Measurements from ENCODE around the gene ABR.
"Not testable (repeated sequence)": the region's sequence is repeated elsewhere in the genome, so short reads cannot be mapped to it uniquely, and the experiment has no call there.

ABR gene

DNA sequence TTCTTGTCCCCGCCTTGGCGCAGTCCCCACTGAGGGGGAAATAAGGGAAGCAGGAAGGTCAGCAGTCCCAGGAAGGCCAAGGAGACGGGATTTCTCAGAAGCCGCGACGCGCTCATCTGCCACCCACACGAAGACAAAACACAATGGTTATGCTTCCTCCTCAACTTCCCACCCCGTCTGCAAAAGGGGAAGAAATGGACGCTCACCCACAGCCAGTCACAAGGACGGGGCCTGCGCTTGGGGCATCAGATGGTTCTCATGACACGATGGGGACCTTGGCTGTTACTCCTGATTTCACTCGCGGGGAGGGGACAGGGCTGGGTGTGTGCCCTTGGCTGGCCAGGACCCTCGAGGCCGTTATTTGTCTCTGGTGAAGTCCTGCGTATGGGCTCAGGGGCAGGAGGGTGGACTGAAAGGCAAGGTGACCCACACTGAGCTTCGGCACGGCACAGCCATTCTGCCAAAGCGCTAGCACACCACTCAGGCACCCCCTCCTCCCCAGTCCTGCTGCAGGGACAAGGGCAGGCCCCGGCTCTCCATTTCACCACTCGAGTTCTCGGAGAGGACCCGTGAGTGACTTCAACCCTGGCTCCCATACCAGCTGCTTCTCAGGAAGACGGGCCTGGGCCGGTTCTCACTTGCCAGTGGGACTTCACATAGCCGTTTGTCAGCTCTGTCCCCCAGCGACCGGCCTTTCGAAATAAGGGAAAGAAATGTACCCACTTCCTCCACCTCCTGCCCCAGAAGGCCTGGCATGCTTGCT lies 84.5 kb downstream of the ABR start:
- DNase-seq (ENCODE audit: low read depth): no peak

DNA sequence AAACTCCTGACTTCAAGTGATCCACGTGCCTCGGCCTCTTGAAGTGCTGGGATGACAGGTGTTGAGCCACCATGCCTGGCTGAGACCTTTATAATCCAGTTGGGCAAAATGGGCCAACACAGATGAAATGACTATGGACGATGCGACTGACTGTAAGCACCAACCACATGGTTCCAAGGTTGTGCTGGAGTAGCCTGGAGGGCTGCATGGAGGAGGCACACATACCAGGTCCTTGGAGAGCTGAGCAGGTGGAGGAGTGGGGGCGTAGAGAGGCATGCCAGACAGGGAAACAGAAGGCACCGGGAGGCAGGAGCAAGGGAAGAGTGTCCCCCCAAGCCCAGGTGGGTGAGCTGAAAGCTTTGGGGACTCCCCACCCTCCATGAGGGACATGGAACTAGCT lies 85.2 kb downstream of the ABR start:
- DNase-seq (ENCODE audit: low read depth): no peak

DNA sequence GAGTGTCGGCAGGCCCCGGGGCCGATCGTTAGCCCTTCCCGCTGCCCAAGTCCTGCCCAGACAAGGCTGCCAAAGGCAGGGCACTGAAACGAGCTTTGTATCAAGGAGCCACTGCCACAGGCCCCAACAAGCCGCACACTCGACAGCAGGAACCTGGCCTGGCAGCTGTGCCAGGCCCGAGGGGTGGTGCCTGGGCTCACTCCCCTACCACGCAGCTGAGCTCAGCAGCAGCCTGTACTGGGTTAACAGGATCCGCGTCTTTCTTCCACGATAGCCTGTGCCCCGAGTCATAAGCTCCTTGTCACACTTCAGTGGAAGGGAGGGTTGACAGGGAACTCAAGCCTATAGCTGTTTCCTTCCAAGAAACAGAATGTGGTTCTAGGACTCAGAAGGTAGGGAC lies 87.9 kb downstream of the ABR start:
- no peak for DNase-seq (ENCODE audit: low read depth)

DNA sequence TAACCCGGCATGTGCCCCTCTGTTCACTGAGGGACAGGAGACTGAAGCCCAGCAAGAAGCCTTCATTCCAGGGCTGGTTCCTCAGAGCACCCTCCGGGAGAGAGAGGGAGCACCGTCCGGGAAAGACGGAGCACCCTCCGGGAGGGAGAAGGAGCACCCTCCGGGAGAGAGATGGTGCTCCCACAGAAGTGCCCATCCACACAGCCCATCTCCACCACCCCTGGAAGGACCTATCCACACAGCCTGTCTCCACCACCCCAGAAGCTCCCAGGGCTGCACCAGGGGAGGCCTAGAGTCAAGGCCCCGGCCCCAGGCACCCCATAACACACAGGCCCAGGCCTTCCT lies 88.6 kb downstream of the ABR start:
- DNase-seq (ENCODE audit: low read depth): no peak

DNA sequence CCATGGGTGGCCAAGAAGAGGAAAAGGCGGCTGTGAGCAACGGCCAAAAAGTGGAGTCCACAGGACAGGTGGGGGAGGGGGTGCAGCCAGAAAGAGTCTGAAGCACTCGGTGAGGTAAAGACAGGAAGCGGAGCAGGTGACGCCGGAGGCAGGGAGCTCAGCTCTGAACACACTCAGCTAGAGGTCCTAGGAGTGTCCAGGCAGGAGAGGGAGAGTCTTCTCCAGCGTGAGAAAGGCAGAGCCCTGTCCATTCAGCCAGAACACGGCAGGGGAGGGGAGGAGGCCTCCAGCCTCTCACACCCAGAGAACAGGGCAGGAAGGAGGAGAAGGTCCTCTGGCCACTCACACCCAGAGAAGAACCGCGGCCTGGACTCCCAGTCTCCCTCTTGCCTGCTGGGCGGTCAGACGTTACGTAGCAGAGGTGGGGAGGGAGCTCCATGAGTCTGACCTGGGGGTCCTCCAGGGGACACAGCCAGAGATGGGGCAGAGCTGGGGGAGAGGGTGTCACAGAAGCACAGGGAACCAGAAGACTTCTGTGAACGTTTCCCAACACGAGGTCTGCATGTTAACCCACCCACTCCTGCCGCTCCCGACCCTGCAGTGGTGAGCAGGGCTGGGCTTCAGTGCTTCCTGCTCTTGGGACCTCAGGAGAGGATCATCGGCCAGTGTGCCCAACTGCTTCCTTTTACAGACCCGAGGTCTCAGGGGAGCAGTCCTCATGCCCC lies 89.2 kb downstream of the ABR start:
- no peak for DNase-seq (ENCODE audit: low read depth)

DNA sequence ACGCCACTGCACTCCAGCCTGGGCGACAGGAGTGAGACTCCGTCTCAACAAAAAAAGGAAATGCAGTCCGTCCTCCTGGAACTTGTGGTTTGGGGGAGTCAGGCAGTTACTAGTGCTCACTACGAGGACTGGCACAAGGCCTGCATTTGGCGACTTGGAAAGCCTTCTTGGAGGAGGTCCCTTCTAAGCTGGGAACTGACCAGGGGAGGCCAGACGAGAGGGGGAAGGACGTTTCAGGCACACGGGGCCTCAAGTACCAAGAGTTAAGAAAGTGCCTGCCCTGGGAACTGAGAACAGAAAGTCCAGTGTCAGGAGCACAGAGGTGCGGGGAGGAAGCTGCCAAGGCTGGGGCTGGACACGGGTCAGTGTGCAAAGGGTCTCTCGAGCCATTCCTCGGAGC lies 89.9 kb downstream of the ABR start:
- DNase-seq (ENCODE audit: low read depth): no peak

DNA sequence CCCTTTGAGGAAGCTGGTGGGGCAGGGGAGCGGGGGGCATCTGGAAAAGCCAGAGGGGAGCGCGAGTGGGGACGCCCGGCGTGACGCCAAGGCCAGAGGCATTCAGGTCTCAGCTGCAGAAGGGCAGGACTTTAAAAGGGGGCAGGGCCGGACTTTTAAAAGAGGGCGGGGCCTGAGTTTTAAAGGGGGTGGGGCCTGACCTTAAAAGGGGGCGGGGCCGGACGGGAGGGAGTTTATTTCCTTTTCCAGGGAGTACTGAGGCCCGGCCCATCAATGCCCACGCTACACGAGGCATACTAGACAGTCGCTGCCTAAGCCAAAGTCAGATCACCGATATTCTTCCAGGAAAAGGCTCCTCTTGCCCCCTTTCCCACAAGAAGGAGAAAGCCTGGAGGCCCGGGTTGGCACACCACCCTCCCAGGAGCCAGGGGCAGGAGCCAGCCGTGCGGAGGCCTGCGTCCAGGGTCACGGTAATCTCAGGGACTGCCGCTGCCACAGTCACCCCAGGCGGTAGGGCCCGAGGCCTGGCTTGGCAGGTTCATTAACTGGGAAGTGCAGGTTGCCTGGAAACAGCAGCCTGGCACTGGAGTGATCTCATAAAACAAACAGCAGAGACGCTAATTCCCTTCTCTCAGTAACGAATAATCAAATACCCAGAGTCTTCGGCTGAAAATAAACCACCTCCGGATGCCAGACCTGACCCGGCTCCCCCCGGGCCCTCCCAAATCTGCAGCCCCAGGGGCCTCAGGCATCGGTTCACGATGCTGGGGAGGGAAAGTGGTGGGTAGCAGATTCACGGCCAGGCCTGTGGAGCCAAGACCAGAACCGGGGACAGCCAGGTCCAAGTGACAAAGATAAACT lies 92.2 kb downstream of the ABR start:
- DNase-seq (ENCODE audit: low read depth): no peak

DNA sequence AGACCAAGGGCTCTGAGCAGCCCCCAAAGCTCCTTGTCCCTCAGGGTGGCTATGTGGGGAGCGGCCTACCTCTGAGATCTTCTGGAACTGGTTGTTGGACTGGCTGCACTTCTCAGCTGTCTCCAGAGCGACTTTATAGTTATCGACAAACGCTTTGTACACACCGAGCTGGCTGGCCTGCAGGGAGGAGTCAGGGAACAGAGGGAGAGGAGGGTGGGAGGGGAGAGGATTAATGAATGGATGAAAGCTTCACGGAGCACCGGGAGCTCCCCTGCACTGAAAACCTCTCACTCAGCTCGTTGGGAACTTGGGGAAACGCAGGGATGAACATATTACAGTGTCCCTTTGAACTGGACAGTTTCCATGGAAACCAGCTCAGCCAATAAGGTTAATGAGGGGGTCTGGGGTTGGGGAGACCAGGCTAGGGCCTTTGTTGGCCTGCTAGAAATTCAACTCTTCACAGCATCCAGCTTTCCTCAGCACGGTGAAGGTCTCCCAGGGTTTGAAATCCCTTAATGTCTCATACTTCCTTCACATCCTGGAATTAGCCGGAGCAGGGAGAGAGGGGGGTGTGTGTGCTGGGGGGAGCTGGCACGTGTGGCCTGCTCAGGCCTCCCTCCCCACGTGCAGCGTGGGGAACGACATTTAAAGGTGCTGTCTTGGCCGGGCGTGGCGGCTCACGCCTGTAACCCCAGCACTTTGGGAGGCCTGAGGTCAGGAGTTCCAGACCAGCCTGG lies 96.2 kb downstream of the ABR start:
- no peak for DNase-seq (ENCODE audit: low read depth)

DNA sequence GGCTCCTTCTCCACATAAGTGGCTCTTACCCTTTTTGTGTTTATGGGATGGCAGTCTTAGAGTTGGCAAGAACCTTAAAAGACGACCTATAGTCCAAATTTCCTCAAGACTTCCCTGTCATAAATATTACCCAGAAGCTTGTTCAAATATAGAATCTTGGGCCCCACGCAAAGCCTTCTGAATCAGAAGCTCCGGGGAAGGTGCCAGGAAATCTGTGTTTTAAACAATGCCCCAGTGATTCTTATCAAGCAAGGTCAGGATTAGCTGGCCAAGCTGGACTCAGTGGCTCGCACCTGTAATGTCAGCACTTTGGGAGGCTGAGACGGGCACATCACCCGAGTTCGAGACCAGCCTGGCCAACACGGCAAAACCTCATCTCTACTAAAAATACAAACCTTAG lies 97.2 kb downstream of the ABR start:
- DNase-seq (ENCODE audit: low read depth): no peak

DNA sequence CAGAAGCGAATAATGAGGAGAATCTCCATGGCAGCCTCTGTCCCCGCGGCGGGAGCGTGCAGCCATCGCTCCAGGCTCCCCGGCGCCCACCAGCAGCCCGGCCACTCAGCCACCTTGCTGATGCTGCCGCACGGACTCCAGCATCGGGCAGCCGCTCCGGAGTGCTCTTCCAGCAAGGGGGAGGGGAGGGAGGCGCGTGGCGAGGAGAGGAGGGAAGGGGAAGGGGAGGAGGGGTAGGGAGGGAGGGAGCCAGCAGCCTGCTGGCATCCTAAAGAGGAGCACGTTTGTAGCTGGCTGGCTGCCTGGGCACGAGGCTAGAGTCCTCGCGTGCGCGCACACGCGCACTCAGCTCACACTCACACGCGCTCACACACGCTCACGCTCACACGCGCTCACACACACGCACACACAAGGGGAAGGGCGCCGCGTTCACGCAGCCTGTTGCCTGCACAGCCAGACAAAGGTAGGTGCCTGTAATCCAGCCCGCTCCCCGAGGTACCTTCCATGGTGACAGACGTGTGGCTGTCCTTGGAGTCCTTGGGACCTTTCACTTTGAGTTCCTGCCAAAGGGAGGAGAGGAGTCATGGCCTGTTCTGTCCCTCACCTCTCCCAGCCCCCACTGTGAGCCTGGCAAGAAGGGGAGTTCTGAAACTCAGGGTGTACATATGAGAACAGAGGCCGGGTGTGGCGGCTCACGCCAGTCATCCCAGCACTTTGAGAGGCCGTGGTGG lies 100.8 kb downstream of the ABR start:
- no peak for DNase-seq (ENCODE audit: low read depth)

DNA sequence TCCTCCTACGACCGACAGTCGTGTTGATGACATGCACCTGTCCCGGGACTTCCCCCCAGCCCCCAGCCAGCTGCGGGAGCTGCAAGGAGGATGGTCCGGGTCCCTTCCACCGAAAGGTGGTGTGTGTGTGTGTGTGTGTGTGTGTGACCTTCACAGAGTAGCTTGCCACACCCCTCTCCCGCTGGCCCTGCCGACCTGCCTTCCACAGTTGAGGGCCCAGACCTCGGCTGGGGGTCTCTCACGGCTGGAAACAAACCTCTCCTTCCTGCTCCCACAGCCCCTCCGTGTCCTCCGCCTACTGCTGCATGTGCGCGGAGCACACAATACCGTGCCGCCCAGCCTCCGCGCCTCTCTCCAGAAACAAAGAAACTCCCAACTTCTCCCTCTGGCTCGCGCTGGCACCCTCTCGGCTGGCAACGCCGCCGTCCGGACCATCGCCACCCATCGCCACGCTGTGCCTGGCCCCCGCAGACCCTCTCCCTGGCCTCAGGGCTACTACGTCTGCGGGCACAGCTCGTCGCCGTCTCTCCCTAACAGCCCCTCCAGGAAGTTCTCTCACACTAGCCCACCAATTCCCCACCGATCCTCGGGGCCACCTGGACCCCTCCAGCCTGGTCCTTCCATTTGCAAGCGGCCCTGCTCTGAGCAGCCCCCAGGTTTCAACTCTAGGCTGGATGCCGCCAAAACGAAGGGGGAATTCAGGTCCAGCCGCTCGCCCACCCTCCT lies 101.6 kb downstream of the ABR start:
- DNase-seq (ENCODE audit: low read depth): no peak

DNA sequence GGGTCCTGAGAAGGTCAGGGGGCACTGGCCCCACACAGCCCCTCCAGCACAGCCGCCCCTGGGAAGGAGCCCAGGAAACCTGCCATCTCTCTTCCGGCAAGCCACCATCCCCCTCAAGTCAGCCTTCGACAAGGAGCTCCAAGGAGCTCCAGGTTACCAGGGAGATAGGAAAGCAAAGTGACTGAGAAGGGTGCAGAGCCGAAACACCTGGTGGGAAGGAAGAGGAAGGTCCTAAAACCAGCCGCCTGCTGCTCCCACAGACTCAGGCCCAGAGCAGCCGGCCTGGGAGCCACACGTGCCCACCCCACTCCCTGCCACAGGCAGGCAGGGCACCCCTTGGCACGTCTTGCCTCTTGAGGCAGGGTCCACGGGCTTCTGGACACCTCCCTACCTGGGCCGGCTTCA lies 102.2 kb downstream of the ABR start:
- DNase-seq (ENCODE audit: low read depth): no peak

DNA sequence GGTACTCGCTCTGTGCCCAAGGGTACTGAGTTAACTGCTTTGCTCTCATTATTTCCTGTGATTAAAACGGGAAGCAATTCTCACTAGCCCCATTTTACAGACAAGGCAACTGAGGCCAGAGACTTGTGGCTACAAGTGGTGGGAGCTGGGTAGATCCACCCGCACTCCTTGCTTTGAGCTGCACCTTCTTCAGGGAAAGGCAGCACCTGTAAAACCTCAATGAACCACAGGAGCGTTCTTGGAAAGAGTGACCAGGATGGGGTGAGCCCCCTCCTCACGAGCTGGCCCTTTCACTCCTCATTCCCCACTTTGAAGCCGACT lies 102.8 kb downstream of the ABR start:
- no peak for DNase-seq (ENCODE audit: low read depth)

DNA sequence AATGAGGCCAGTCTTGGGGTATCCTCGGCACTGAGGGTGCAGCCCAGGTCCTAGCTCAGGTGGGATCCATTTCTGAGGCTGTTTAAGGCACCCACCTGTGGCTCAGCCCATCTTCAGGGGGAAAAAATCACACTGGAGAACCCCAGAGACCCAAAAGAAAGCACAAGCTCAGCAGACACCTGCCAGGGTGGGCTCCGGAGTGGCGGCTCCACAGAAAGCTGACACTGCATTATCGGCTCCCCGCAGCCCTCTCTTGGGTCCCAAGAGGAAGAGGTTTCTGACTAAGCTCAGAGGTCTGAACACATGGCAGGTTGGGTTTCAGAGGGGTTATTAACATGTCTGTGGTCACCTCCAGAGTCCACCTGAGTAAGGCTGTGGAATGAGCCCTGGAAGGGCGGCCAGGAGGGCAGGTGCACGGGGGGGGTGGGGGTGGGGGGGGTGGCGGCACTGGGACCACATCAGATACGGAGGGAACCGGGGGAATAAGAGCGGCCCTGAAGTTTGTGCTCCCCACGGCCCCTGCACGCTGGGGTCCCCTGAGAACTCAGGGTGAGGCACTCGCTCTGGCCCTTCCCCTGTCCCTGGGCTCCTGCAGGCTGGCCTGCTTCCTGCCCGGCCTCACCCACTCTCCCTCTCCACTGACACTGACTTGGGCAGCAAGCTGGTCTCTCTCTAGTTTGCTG lies 103.3 kb downstream of the ABR start:
- no peak for DNase-seq (ENCODE audit: low read depth)

DNA sequence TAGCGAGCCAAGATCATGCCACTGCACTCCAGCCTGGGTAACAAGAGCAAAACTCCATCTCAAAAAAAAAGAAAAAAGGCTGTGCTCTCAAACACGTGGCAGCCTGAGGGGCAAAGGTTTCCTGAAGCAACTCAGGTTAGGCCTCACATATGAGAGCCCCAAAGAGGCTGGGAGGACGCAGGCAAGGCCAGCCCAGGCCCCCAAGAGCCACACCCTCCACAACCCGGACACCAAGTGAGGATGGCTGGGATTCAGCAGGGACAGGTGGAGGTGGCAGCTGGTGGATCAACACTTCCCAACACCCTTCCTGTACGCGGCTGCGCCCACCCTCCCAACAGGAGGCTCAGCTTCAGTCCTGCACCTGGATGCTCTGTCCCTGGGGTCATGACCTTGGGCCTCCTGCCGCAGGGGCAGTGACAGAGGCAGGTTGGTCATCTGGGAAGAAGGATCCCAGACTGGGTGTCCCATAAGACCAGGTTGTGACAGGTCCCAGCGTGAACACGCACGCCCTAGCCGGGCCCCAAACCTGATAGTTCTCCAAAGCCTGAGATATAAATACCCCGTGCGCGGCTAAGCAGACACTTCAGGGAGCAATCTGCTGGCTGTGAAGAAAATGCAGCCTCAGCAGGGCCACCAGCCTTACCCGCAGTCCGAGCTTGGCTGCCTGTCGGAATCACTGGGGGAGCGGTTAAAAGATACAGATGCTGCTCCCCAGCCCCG lies 104.7 kb downstream of the ABR start:
- no peak for DNase-seq (ENCODE audit: low read depth)

DNA sequence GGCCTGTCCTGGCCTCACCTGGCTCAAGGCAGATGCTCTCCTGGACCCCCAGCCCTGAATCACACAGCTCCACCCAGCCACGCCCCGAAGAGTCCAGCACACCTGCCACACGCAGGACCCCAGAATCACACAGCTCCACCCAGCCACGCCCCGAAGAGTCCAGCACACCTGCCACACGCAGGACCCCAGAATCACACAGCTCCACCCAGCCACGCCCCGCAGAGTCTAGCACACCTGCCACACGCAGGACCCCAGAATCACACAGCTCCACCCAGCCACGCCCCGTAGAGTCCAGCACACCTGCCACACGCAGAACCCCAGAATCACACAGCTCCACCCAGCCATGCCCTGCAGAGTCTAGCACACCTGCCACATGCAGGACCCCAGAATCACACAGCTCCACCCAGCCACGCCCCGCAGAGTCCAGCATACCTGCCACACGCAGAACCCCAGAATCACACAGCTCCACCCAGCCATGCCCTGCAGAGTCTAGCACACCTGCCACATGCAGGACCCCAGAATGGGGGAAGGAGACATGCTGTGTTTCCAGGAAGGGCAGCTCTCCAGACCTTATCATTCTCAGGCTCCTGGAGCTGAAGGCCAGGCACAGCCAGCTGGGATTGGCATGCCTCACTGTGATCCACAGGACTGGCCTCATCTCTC lies 105.7 kb downstream of the ABR start:
- DNase-seq (ENCODE audit: low read depth): not testable (repeated sequence)

DNA sequence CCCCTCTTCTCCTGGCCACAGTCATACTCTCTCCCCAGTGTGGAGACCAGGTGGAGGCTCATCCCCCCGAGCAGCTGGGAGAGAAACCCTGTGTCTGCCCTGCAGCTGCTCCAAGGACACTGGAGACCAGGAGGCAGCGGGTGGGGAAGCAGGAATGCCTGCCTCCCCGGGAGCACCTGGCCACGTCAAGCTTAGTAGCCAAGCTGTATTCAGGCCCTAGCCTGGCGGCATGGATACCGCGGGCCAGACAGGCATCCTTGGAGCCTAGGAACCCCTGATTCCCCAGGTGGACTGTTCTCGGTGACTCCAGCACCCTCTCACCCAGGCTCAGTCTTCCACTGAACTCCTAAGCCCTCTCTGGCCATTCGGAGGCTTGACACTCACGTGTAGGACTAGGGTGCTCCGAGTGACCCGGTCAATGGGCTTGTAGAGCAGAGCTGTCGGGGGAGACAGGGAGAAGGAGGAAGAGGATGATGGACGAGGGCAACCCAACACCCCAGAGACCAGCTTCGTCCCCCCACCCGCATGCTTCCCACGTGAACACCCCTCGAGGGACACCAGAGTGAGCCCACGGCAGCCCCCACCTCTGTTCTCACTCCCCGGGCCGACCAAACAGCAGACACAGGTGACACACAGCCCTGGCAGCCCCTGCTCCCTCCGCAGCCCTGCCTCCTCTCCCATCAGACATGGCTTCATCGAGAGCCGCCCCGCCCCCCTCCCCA lies 106.4 kb downstream of the ABR start:
- DNase-seq (ENCODE audit: low read depth): no peak

DNA sequence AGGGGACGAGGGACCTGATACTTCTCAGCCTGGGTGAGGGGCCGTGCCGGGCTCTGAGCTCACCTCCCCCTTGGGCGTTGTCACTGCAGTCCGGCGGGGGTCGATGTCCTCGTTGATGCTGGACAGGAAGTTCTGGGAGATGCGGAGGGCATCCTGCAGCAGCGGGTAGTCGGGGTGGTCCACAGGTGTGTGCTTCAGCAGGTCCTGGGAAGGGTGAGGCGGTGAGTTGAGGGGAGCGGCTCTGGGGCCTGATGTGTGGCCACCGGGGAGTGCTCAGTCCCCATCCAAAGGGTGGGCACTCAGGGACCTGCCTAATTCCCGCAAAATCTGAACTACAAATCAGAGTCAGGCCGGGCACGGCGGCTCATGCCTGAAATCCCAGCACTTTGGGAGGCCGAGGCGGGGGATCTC lies 107.2 kb downstream of the ABR start:
- no peak for DNase-seq (ENCODE audit: low read depth)

All from HS-27A (cell line).